ENCODE results near the gene AGPAT4. TPM values are rescaled to one million over a fixed set of nuclear protein-coding genes. Genes with fewer than 3 reads are reported as not detected.

The AGPAT4 gene
- polyA plus RNA-seq, 1 donor (not counting 4 experiments of a cell fraction or from before 2014, with no cell fraction given) = 8.4 TPM

DNA sequence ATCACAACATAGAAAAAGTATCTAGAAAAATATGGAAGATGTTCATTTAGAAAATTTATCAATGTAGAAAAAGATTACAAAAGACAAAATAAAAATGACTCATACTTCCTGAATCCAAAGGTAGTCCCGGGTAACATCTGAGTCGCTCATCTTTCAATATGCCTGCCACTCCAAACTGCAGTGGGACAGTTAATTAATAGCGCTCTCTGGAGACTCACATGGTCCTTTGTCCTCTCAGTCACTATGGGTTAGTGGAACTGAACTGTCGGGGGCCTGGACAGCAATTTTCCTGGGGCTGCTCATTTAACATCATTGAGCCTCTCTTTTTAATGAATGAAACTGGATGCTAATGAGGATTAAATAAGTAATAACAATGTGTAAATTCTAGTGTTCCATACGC lies 178.9 kb downstream of the AGPAT4 start:
- Histone ChIP-seq H3K27ac (ENCODE audit: control insufficient read depth, insufficient read depth, low read length) (no peak overlapping the region), H3K4me3 (ENCODE audit: control insufficient read depth in 2 of 3, extremely low read depth in 1 of 3, insufficient read depth in 2 of 3, low read depth in 1 of 3, low read length in 3 of 3) (no peak overlapping the region), H3K27me3 (ENCODE audit: control insufficient read depth, extremely low read depth, insufficient read depth, low read length) (no peaks in the 10 kb centered on the region), H2AFZ (ENCODE audit: control insufficient read depth, low read length) (no peak overlapping the region), H3K4me1 (ENCODE audit: control insufficient read depth, extremely low read depth, insufficient read depth, low read length) (peaks cover 3% of the 10 kb centered on the region), H3K36me3 (ENCODE audit: control insufficient read depth in 2 of 2, extremely low read depth in 1 of 2, insufficient read depth in 2 of 2, low read length in 2 of 2) (peaks cover 8 to 12% of the 10 kb centered on the region in 2 experiments), H4K20me1 (ENCODE audit: control insufficient read depth, extremely low read depth, insufficient read depth, low read length) (no peaks in the 10 kb centered on the region), H3K79me2 (ENCODE audit: control insufficient read depth, insufficient read depth, low read length) (no peaks in the 10 kb centered on the region), H3K4me2 (ENCODE audit: control insufficient read depth, extremely low read depth, insufficient read depth, low read depth, low read length) (no peak overlapping the region), H3K9ac (ENCODE audit: control insufficient read depth, extremely low read depth, insufficient read depth, low read length) (no peak overlapping the region), H3K9me3 (ENCODE audit: control insufficient read depth, low read depth, low read length) (no peaks in the 10 kb centered on the region), H3K9me1 (ENCODE audit: control insufficient read depth, extremely low read depth, insufficient read depth, low read length) (no peaks in the 10 kb centered on the region)
- TF ChIP-seq, protein P1, sequence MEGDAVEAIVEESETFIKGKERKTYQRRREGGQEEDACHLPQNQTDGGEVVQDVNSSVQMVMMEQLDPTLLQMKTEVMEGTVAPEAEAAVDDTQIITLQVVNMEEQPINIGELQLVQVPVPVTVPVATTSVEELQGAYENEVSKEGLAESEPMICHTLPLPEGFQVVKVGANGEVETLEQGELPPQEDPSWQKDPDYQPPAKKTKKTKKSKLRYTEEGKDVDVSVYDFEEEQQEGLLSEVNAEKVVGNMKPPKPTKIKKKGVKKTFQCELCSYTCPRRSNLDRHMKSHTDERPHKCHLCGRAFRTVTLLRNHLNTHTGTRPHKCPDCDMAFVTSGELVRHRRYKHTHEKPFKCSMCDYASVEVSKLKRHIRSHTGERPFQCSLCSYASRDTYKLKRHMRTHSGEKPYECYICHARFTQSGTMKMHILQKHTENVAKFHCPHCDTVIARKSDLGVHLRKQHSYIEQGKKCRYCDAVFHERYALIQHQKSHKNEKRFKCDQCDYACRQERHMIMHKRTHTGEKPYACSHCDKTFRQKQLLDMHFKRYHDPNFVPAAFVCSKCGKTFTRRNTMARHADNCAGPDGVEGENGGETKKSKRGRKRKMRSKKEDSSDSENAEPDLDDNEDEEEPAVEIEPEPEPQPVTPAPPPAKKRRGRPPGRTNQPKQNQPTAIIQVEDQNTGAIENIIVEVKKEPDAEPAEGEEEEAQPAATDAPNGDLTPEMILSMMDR (optimal IDR thresholded peaks at IDR 0.05 in 1 of 3, IDR thresholded peaks at IDR 0.05 in 1 of 3, conservative IDR thresholded peaks at IDR 0.05 in 1 of 3; ENCODE audit: extremely low read depth in 1 of 3, insufficient read depth in 2 of 3, low read length in 3 of 3) = no peak
- no peak for TF ChIP-seq EZH2 (IDR thresholded peaks at IDR 0.05; ENCODE audit: low read length)
- dilution Hi-C loops (cut with MboI; ENCODE audit: extremely low pct_ligation_motif_present, low sequenced_read_pairs) = no loop called here
- FAIRE-seq (no peak), DNase-seq (ENCODE audit: low read depth, low spot score) (no peak)

DNA sequence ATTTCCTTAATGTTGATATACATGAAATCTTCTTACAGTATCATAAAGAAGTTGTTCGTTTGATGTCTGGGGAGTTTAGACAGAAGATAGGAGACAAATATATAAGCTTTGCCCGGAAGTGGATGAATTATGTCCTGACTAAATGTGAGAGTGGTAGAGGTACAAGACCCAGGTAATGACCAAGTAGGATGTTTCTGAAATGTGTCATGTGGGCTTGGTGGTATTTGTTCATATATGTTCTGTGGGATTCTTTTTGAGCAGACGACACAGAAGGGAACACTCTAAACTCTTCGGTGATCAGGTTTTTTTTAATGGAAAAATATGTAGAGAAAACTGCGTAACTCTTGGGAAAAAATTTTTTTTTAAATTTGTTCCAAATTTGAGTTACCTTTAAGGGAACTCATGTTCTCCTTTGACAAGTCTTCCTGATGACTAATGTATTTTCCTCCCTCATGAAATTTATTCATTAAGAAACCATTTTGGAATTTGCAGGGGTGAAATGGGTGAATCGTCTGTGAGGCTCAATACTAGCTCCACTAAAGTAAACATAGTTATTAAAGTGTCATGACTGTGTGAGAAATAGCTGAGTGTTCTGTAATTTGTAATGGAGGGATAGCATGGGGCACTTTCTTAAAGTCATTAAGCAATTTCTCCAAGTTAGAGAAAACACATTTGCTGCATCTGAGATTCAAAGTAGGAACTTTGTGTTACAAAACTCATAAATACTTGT lies 181.7 kb downstream of the AGPAT4 start:
- H3K4me1 ChIP-seq (ENCODE audit: control insufficient read depth, extremely low read depth, insufficient read depth, low read length) = peaks cover 3% of the 10 kb centered on the region
- peak overlapping the region; percentile 4 for H3K27ac ChIP-seq (ENCODE audit: control insufficient read depth, insufficient read depth, low read length)
- no peaks in the 10 kb centered on the region for H3K27me3 ChIP-seq (ENCODE audit: control insufficient read depth, extremely low read depth, insufficient read depth, low read length)
- no peak for TF ChIP-seq EZH2 (IDR thresholded peaks at IDR 0.05; ENCODE audit: low read length)
- TF ChIP-seq, protein P1 (optimal IDR thresholded peaks at IDR 0.05 in 1 of 3, IDR thresholded peaks at IDR 0.05 in 1 of 3, conservative IDR thresholded peaks at IDR 0.05 in 1 of 3; ENCODE audit: extremely low read depth in 1 of 3, insufficient read depth in 2 of 3, low read length in 3 of 3) = no peak
- no peak for DNase-seq (ENCODE audit: low read depth, low spot score)
- no peaks in the 10 kb centered on the region for H3K79me2 ChIP-seq (ENCODE audit: control insufficient read depth, insufficient read depth, low read length)
- H3K9ac ChIP-seq (ENCODE audit: control insufficient read depth, extremely low read depth, insufficient read depth, low read length) = no peak overlapping the region
- H2AFZ ChIP-seq (ENCODE audit: control insufficient read depth, low read length) = no peak overlapping the region
- no peaks in the 10 kb centered on the region for H4K20me1 ChIP-seq (ENCODE audit: control insufficient read depth, extremely low read depth, insufficient read depth, low read length)
- no peaks in the 10 kb centered on the region for H3K9me3 ChIP-seq (ENCODE audit: control insufficient read depth, low read depth, low read length)
- dilution Hi-C loops (cut with MboI; ENCODE audit: extremely low pct_ligation_motif_present, low sequenced_read_pairs) = no loop called here
- peaks cover 11 to 19% of the 10 kb centered on the region in 2 experiments for H3K36me3 ChIP-seq (ENCODE audit: control insufficient read depth in 2 of 2, extremely low read depth in 1 of 2, insufficient read depth in 2 of 2, low read length in 2 of 2)
- H3K9me1 ChIP-seq (ENCODE audit: control insufficient read depth, extremely low read depth, insufficient read depth, low read length) = no peaks in the 10 kb centered on the region
- no peak overlapping the region for H3K4me2 ChIP-seq (ENCODE audit: control insufficient read depth, extremely low read depth, insufficient read depth, low read depth, low read length)
- H3K4me3 ChIP-seq (ENCODE audit: control insufficient read depth in 2 of 3, extremely low read depth in 1 of 3, insufficient read depth in 2 of 3, low read depth in 1 of 3, low read length in 3 of 3) = no peak overlapping the region
- no peak for FAIRE-seq
